Vagina (tissue), 2 donors: ENCODE data around the gene GRAMD2A.

Source experiments
- POLR2A ChIP-seq, 2 donors: fragments of 450-650 bp; IDR thresholded peaks; one replicate each; pipeline ENCODE4 v1.6.1; 2017; ENCODE audit warnings: antibody characterized with exemption in 2 of 2, mild to moderate bottlenecking in 2 of 2, moderate library complexity in 2 of 2
- TF ChIP-seq, protein P1 (sequence below), 3 experiments: fragments of 450-650 bp in 2 of 3; fragments of 200-600 bp in 1 of 3; sonication (generic) in 1 of 3; IDR thresholded peaks; one replicate each; pipeline ENCODE4 v1.5.1; 2017 to 2019; ENCODE audit warnings: antibody characterized with exemption in 3 of 3, mild to moderate bottlenecking in 2 of 3, moderate library complexity in 2 of 3

DNA sequence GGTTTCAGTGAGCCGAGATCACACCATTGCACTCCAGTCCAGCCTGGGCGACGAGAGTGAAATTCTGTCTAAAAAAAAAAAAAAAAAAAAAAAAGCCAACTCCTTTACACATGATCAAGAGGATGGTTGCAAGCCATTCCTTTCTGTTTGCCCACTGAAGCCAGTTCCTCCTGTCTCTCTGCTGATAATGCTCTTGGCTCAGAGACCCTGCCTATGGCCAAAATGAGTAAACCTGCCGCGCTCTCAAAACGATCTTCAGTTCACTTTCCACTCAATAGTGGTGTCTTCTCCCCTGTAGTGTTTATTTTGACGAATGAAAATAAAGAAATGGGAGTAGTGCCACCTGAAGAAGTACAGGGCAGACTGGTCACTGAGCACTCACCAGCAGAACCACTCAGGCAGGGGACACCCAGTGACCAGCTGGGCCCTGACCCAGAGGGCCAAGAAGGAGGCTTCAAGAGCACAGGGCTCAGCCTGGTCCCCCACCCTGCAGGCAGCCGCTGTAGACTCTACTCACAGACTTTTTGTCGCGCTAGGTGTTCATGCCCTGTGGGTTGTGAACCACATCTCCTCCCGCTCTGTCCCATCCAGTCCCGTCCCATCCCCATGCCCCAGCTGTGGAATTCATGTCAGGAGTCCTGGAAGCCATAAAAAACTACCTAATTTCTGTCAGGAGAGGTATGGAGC, 23.6 kb downstream of the GRAMD2A start:
- TF ChIP-seq, protein P1, sequence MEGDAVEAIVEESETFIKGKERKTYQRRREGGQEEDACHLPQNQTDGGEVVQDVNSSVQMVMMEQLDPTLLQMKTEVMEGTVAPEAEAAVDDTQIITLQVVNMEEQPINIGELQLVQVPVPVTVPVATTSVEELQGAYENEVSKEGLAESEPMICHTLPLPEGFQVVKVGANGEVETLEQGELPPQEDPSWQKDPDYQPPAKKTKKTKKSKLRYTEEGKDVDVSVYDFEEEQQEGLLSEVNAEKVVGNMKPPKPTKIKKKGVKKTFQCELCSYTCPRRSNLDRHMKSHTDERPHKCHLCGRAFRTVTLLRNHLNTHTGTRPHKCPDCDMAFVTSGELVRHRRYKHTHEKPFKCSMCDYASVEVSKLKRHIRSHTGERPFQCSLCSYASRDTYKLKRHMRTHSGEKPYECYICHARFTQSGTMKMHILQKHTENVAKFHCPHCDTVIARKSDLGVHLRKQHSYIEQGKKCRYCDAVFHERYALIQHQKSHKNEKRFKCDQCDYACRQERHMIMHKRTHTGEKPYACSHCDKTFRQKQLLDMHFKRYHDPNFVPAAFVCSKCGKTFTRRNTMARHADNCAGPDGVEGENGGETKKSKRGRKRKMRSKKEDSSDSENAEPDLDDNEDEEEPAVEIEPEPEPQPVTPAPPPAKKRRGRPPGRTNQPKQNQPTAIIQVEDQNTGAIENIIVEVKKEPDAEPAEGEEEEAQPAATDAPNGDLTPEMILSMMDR (IDR thresholded peaks at IDR 0.05): no peak
- no peak for TF ChIP-seq POLR2A (IDR thresholded peaks at IDR 0.05)
